WTC11 (cell line): Measurements from ENCODE around the gene BACH2. TPM values are rescaled to one million over a fixed set of nuclear protein-coding genes. Genes with fewer than 3 reads are reported as not detected.

Source experiments
- ATAC-seq: fragments of 200-7000 bp; cut with Tn5 transposase; 2 replicates; pipeline ENCODE4 v1.10.0; 2021; ENCODE audit warnings: mild to moderate bottlenecking, moderate library complexity
- CTCF ChIA-PET: fragments of 300-600 bp; sonication (Branson Sonifier 250); formaldehyde crosslinking; loops from one replicate; lab custom pipeline; 2021; ENCODE audit warnings: antibody characterized with exemption; lab: Charles Lee
- POLR2A ChIA-PET: fragments of 350-600 bp; sonication (Branson Sonifier 250); formaldehyde crosslinking; loops from one replicate; lab custom pipeline; 2021; ENCODE audit warnings: antibody characterized with exemption; lab: Charles Lee
- DNase-seq: peaks from one replicate; pipeline ENCODE4 v3.0.0; 2021; ENCODE audit warnings: low spot score
- H3K27ac Mint-ChIP-seq: 2 replicates; pipeline ENCODE4 v1.8.0; 2021; ENCODE audit warnings: mixed read lengths
- H3K27me3 Mint-ChIP-seq: 2 replicates; pipeline ENCODE4 v1.8.0; 2021; ENCODE audit warnings: low read depth, mild to moderate bottlenecking, moderate library complexity, mixed read lengths
- H3K36me3 Mint-ChIP-seq: 2 replicates; pipeline ENCODE4 v1.8.0; 2021; ENCODE audit warnings: mixed read lengths
- H3K4me1 Mint-ChIP-seq: 2 replicates; pipeline ENCODE4 v1.8.0; 2022; ENCODE audit warnings: mixed read lengths
- H3K4me3 Mint-ChIP-seq: 2 replicates; pipeline ENCODE4 v1.8.0; 2021; ENCODE audit warnings: mild to moderate bottlenecking, moderate library complexity, mixed read lengths
- H3K9me3 Mint-ChIP-seq: 2 replicates; pipeline ENCODE4 v1.8.0; 2021; ENCODE audit warnings: mixed read lengths
- ATF2 ChIP-seq: sonication (generic); formaldehyde crosslinking; IDR thresholded peaks from 2 replicates; pipeline ENCODE4 v1.8.1; 2022; ENCODE audit warnings: low read depth, missing genetic modification reagents, borderline replicate concordance
- CTCF ChIP-seq: fragments of 200-600 bp; IDR thresholded peaks from 2 replicates; pipeline ENCODE4 v1.8.0; 2022; ENCODE audit warnings: antibody characterized with exemption
- IRF1 ChIP-seq: sonication (generic); formaldehyde crosslinking; IDR thresholded peaks from 2 replicates; pipeline ENCODE4 v1.8.0; 2023; ENCODE audit warnings: missing genetic modification reagents
- JAZF1 ChIP-seq: fragments of 250-450 bp; sonication (Bioruptor Pico); IDR thresholded peaks from 2 replicates; pipeline ENCODE4 v1.9.0; 2021; ENCODE audit warnings: moderate library complexity, mild to moderate bottlenecking, inconsistent platforms
- MLX ChIP-seq: sonication (generic); formaldehyde crosslinking; IDR thresholded peaks from 2 replicates; pipeline ENCODE4 v1.8.1; 2023; ENCODE audit warnings: mild to moderate bottlenecking, missing genetic modification reagents, moderate library complexity
- MYBL2 ChIP-seq: sonication (generic); formaldehyde crosslinking; IDR thresholded peaks from 2 replicates; pipeline ENCODE4 v1.8.1; 2023; ENCODE audit warnings: mild to moderate bottlenecking, moderate library complexity, missing genetic modification reagents
- NFYB ChIP-seq: sonication (generic); formaldehyde crosslinking; conservative IDR thresholded peaks from 2 replicates; pipeline ENCODE4 v1.8.0; 2022; ENCODE audit warnings: low read depth, missing genetic modification reagents
- NR2C2 ChIP-seq: sonication (generic); formaldehyde crosslinking; IDR thresholded peaks from 2 replicates; pipeline ENCODE4 v1.8.0; 2022; ENCODE audit warnings: mild to moderate bottlenecking, missing genetic modification reagents
- PREB ChIP-seq: sonication (generic); formaldehyde crosslinking; IDR thresholded peaks from 2 replicates; pipeline ENCODE4 v1.8.1; 2022; ENCODE audit warnings: mild to moderate bottlenecking, missing genetic modification reagents, moderate library complexity, borderline replicate concordance
- RELA ChIP-seq: sonication (generic); formaldehyde crosslinking; IDR thresholded peaks from 2 replicates; pipeline ENCODE4 v1.8.1; 2022; ENCODE audit warnings: missing genetic modification reagents, mild to moderate bottlenecking, borderline replicate concordance
- TEAD4 ChIP-seq: sonication (generic); formaldehyde crosslinking; IDR thresholded peaks from 2 replicates; pipeline ENCODE4 v1.8.0; 2022; ENCODE audit warnings: mild to moderate bottlenecking, missing genetic modification reagents
- ZNF219 ChIP-seq: sonication (generic); formaldehyde crosslinking; IDR thresholded peaks from 2 replicates; pipeline ENCODE4 v1.8.0; 2023; ENCODE audit warnings: missing genetic modification reagents, mild to moderate bottlenecking, borderline replicate concordance
- ZNF512 ChIP-seq: sonication (generic); formaldehyde crosslinking; IDR thresholded peaks from 2 replicates; pipeline ENCODE4 v1.8.1; 2022; ENCODE audit warnings: missing genetic modification reagents, borderline replicate concordance
- total RNA-seq: library from RNA; stranded (reverse); gene quantifications from 3 replicates; pipeline ENCODE4 v1.2.3, GENCODE V29; 2021
- TF ChIP-seq, protein P1 (sequence below): sonication (generic); formaldehyde crosslinking; IDR thresholded peaks from 2 replicates; pipeline ENCODE4 v1.8.1; 2023; ENCODE audit warnings: mild to moderate bottlenecking, missing genetic modification reagents, borderline replicate concordance
- TF ChIP-seq, protein P2 (sequence below): sonication (generic); formaldehyde crosslinking; IDR thresholded peaks from 2 replicates; pipeline ENCODE4 v1.8.0; 2023; ENCODE audit warnings: mild to moderate bottlenecking, missing genetic modification reagents
- TF ChIP-seq, protein P3 (sequence below): fragments of 250-450 bp; sonication (Bioruptor Pico); conservative IDR thresholded peaks from 2 replicates; pipeline ENCODE4 v1.9.0; 2021; ENCODE audit warnings: mild to moderate bottlenecking

The BACH2 gene
- total RNA-seq, 1 experiment from 2014 or later, result 5.9 TPM

DNA sequence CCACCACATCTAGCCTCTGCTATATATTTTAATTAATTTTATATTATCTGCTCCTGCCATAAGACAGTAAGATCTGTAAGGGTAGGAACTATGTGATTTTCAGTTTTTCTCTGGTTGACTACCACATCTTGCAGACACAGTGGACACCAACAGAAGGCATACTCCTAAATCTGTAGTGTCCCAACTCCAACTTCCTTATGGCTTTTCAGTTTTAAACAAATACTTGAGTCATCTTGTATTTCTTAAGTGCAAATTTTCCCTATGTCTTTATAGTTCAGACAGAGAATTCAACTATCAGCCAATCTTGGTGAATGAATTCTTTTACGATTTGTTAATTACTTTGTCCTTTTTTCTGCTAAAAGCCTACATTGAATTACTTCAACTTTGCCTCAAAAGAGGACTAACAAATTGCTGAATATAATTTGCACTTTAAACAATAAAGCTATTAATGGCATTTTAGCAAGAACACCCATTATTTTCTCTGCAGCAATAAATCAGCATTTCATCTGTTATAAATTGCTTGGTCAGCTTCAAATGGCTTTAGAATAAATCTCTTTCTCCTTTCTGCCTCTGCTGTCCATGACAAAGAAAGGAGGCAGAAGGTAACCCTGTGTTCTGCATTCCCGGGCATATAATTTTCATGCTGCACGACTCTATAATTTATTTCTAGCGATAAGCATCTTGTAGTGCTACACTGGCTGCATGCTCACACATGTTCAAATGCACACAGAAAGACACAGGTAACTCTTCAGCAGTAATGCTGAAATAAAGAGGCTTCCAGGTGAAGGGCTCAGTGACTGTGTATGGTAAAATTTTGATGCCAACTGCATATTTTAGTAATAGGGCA lies 144.8 kb downstream of the BACH2 start:
- no peak overlapping the region for H3K27ac Mint-ChIP-seq
- no peak for ATAC-seq
- no peaks in the 10 kb centered on the region for H3K27me3 Mint-ChIP-seq
- no peak for DNase-seq
- no peak for TF ChIP-seq TEAD4 (CRISPR knock-in tag)
- no peak for TF ChIP-seq PREB (CRISPR knock-in tag)
- TF ChIP-seq ZNF512, result no peak
- TF ChIP-seq NR2C2 (CRISPR knock-in tag), result no peak
- no peak for TF ChIP-seq IRF1
- TF ChIP-seq MYBL2 (CRISPR knock-in tag), result no peak
- TF ChIP-seq, protein P1, sequence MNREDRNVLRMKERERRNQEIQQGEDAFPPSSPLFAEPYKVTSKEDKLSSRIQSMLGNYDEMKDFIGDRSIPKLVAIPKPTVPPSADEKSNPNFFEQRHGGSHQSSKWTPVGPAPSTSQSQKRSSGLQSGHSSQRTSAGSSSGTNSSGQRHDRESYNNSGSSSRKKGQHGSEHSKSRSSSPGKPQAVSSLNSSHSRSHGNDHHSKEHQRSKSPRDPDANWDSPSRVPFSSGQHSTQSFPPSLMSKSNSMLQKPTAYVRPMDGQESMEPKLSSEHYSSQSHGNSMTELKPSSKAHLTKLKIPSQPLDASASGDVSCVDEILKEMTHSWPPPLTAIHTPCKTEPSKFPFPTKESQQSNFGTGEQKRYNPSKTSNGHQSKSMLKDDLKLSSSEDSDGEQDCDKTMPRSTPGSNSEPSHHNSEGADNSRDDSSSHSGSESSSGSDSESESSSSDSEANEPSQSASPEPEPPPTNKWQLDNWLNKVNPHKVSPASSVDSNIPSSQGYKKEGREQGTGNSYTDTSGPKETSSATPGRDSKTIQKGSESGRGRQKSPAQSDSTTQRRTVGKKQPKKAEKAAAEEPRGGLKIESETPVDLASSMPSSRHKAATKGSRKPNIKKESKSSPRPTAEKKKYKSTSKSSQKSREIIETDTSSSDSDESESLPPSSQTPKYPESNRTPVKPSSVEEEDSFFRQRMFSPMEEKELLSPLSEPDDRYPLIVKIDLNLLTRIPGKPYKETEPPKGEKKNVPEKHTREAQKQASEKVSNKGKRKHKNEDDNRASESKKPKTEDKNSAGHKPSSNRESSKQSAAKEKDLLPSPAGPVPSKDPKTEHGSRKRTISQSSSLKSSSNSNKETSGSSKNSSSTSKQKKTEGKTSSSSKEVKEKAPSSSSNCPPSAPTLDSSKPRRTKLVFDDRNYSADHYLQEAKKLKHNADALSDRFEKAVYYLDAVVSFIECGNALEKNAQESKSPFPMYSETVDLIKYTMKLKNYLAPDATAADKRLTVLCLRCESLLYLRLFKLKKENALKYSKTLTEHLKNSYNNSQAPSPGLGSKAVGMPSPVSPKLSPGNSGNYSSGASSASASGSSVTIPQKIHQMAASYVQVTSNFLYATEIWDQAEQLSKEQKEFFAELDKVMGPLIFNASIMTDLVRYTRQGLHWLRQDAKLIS, result no peak
- no peak for TF ChIP-seq CTCF
- no peaks in the 10 kb centered on the region for H3K9me3 Mint-ChIP-seq
- H3K4me1 Mint-ChIP-seq, result no peaks in the 10 kb centered on the region
- CTCF ChIA-PET, result no interaction called here
- no peak overlapping the region for H3K4me3 Mint-ChIP-seq
- POLR2A ChIA-PET, result interaction anchor here (0.6 kb wide), 1 partner anchor 84 kb away, joined by 4 read pairs; no protein-coding TSS in a partner anchor
- H3K36me3 Mint-ChIP-seq, result no peaks in the 10 kb centered on the region

GRCh38 chr6:90149280-90149679 lies 147.4 kb downstream of the BACH2 start:
- H3K4me1 Mint-ChIP-seq, result no peaks in the 10 kb centered on the region
- ChIA-PET CTCF (no interaction called here), POLR2A (interaction anchor here (0.5 kb wide), 1 partner anchor 257 kb away, joined by 3 read pairs; no protein-coding TSS in a partner anchor)
- no peaks in the 10 kb centered on the region for H3K36me3 Mint-ChIP-seq
- no peaks in the 10 kb centered on the region for H3K9me3 Mint-ChIP-seq
- ATAC-seq (no peak), DNase-seq (no peak)
- no peaks in the 10 kb centered on the region for H3K27me3 Mint-ChIP-seq
- no peak overlapping the region for H3K27ac Mint-ChIP-seq
- H3K4me3 Mint-ChIP-seq, result no peak overlapping the region
- TF ChIP-seq, protein P2, sequence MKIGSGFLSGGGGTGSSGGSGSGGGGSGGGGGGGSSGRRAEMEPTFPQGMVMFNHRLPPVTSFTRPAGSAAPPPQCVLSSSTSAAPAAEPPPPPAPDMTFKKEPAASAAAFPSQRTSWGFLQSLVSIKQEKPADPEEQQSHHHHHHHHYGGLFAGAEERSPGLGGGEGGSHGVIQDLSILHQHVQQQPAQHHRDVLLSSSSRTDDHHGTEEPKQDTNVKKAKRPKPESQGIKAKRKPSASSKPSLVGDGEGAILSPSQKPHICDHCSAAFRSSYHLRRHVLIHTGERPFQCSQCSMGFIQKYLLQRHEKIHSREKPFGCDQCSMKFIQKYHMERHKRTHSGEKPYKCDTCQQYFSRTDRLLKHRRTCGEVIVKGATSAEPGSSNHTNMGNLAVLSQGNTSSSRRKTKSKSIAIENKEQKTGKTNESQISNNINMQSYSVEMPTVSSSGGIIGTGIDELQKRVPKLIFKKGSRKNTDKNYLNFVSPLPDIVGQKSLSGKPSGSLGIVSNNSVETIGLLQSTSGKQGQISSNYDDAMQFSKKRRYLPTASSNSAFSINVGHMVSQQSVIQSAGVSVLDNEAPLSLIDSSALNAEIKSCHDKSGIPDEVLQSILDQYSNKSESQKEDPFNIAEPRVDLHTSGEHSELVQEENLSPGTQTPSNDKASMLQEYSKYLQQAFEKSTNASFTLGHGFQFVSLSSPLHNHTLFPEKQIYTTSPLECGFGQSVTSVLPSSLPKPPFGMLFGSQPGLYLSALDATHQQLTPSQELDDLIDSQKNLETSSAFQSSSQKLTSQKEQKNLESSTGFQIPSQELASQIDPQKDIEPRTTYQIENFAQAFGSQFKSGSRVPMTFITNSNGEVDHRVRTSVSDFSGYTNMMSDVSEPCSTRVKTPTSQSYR (CRISPR knock-in tag), result no peak
- TF ChIP-seq ATF2, result no peak
- TF ChIP-seq, protein P3, sequence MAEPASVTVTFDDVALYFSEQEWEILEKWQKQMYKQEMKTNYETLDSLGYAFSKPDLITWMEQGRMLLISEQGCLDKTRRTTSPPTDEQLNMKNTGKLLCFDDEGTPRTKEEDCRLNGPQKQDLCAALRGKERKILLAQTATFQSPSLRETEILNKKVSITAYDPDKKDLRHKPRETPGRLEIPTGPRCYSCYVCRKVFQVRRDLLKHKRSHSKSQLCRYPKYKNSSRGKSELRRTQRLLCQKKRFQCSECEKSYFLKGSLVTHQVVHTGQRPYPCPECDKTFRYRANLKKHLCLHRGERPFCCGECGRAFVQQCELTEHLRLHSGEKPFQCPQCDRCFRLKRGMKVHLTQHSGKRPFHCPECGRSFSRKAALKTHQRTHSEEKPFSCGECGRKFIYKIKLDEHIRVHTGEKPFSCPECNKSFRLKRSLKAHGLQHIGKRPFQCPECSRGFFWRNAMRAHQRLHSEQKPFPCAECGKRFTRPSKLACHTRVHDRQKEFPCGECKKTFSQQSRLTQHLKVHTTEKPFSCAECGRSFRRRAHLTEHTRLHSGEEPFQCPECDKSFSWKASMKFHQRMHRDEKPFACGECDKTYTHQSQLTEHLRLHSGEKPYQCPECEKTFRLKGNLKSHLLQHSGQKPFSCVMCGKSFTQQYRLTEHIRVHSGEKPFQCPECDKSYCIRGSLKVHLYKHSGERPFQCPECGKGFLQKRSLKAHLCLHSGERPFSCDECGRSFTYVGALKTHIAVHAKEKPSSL (CRISPR knock-in tag), result no peak
- no peak for TF ChIP-seq JAZF1
- TF ChIP-seq MLX (CRISPR knock-in tag), result no peak
- TF ChIP-seq RELA (CRISPR knock-in tag), result no peak
- no peak for TF ChIP-seq ZNF219
- TF ChIP-seq NFYB, result no peak
